ENCODE results near the gene SMPDL3B. TPM values are rescaled to one million over a fixed set of nuclear protein-coding genes. Genes with fewer than 3 reads are reported as not detected.

Gene SMPDL3B
- total and polyA plus RNA-seq, 2 of the 4 experiments (the other 2 are of a cell fraction) = not detected

DNA sequence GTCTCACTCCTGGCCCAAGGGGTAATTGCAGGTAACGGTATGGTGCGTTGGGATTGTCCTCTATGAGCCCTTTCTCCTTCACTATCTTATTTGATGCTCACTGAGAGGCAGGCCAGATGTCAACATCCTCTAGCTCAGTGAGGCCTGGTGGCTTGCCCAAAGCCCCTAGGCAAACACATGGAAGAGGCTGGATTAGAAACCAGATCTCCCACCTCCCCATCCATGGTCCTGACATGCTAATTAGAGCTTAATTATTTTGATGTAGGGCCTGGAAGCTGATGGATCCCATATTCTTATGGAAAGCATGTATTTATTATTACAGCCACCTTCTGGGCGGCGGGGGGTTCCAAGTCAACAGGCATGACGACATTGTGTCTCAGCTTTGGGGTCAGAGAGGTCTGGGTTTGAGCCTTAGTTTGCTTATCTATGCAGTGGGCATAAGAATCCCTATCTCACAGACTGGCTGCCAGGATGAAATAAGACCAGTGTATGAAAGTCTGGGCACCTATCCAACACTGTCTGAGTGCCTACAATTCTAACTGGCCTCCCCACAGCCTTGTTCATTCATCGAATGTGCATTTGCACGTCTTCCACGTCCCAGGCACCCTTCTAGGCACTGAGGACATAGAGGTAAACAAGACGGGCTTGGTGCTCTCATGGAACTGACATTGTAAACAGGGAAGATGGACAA is 6.2 kb downstream of the SMPDL3B start:
- no peak overlapping the region for H3K18ac ChIP-seq (ENCODE audit: low read depth, low read length)
- no peak overlapping the region for H3K23ac ChIP-seq (ENCODE audit: low read depth, low read length)
- H2AFZ ChIP-seq (replicated peaks; ENCODE audit: low read length, poor library complexity) = no peak overlapping the region
- WGBS, 2 experiments (ENCODE audit: extremely low coverage in 2 of 2, insufficient read length in 1 of 2) = 38% methylated on average over 1 of the region's 9 CpGs; no CpG with 5 or more reads in 1 of the 2 experiments
- dilution Hi-C loops (cut with HindIII; ENCODE audit: low sequenced_read_pairs, unreplicated experiment) (no loop called here), in situ Hi-C loops (cut with MboI; ENCODE audit: low sequenced_read_pairs) (no loop called here), intact Hi-C loops (cut with micrococcal nuclease) (no loop called here)
- peaks cover 15% of the 10 kb centered on the region for H3K27me3 ChIP-seq (ENCODE audit: control insufficient read depth, insufficient read depth, low read length)
- H3K79me1 ChIP-seq (ENCODE audit: low read depth in 1 of 2, low read length in 2 of 2) = no peaks in the 10 kb centered on the region
- H3K4me2 ChIP-seq (ENCODE audit: low read depth, low read length) = no peak overlapping the region
- no peaks in the 10 kb centered on the region for H3K9me1 ChIP-seq (ENCODE audit: insufficient read depth, low read length)
- no peaks in the 10 kb centered on the region for H3K36me3 ChIP-seq (ENCODE audit: control insufficient read depth, insufficient read depth, low read length)
- H3K4me3 ChIP-seq (ENCODE audit: insufficient read depth, low read depth, low read length) = no peak overlapping the region
- DNase-seq = no peak
- H2BK15ac ChIP-seq (ENCODE audit: low read depth, low read length) = no peak overlapping the region
- no peak overlapping the region for H2AK9ac ChIP-seq (replicated peaks; ENCODE audit: low read depth, low read length, poor library complexity)
- no peak overlapping the region for H4K5ac ChIP-seq (ENCODE audit: low read depth, low read length)
- ChIA-PET CTCF (interaction anchor here (1.0 to 1.1 kb wide), 4 partner anchors 9 to 83 kb away, joined by 3 to 5 read pairs (median 3); no protein-coding TSS in a partner anchor), POLR2A (ENCODE audit: unreplicated experiment) (no interaction called here)
- BruUV-seq (replicated peaks) = no TSS peak
- no peak overlapping the region for H2AK5ac ChIP-seq (ENCODE audit: low read depth, low read length)
- H3K56ac ChIP-seq (ENCODE audit: extremely low read depth, insufficient read depth, low read length) = no peak overlapping the region
- H3K9ac ChIP-seq (ENCODE audit: low read depth, low read length) = no peak overlapping the region
- no peak for ATAC-seq (ENCODE audit: low read depth)
- no peak for TF ChIP-seq BHLHE40 (IDR thresholded peaks at IDR 0.05; ENCODE audit: low read depth, low read length)
- TF ChIP-seq MAZ (IDR thresholded peaks at IDR 0.05; ENCODE audit: borderline replicate concordance, low read depth, low read length) = no peak
- TF ChIP-seq RCOR1 (IDR thresholded peaks at IDR 0.05; ENCODE audit: insufficient replicate concordance, low read length) = no peak
- TF ChIP-seq RFX5 (IDR thresholded peaks at IDR 0.05; ENCODE audit: low read depth, low read length) = no peak
- no peak for TF ChIP-seq CEBPB (IDR thresholded peaks at IDR 0.05; ENCODE audit: low read depth, low read length)
- no peak for TF ChIP-seq POLR2A (IDR thresholded peaks at IDR 0.05; ENCODE audit: low read depth, low read length)
- TF ChIP-seq, protein P1, sequence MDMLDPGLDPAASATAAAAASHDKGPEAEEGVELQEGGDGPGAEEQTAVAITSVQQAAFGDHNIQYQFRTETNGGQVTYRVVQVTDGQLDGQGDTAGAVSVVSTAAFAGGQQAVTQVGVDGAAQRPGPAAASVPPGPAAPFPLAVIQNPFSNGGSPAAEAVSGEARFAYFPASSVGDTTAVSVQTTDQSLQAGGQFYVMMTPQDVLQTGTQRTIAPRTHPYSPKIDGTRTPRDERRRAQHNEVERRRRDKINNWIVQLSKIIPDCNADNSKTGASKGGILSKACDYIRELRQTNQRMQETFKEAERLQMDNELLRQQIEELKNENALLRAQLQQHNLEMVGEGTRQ (IDR thresholded peaks at IDR 0.05; ENCODE audit: low read depth, low read length) = no peak
- no peak for TF ChIP-seq RAD21 (IDR thresholded peaks at IDR 0.05; ENCODE audit: low read length)
- TF ChIP-seq, protein P2, sequence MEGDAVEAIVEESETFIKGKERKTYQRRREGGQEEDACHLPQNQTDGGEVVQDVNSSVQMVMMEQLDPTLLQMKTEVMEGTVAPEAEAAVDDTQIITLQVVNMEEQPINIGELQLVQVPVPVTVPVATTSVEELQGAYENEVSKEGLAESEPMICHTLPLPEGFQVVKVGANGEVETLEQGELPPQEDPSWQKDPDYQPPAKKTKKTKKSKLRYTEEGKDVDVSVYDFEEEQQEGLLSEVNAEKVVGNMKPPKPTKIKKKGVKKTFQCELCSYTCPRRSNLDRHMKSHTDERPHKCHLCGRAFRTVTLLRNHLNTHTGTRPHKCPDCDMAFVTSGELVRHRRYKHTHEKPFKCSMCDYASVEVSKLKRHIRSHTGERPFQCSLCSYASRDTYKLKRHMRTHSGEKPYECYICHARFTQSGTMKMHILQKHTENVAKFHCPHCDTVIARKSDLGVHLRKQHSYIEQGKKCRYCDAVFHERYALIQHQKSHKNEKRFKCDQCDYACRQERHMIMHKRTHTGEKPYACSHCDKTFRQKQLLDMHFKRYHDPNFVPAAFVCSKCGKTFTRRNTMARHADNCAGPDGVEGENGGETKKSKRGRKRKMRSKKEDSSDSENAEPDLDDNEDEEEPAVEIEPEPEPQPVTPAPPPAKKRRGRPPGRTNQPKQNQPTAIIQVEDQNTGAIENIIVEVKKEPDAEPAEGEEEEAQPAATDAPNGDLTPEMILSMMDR (conservative IDR thresholded peaks at IDR 0.05; ENCODE audit: low read depth, low read length) = no peak
- no peak for TF ChIP-seq MAFK (IDR thresholded peaks at IDR 0.05; ENCODE audit: low read depth, low read length)
- no peak for TF ChIP-seq NFE2L2 (IDR thresholded peaks at IDR 0.05; ENCODE audit: low read depth, low read length)
- TF ChIP-seq FOS (IDR thresholded peaks at IDR 0.05; ENCODE audit: low read depth, low read length) = no peak
- no peak for TF ChIP-seq SMC3 (IDR thresholded peaks at IDR 0.05; ENCODE audit: low read depth, low read length)
- TF ChIP-seq CHD1 (IDR thresholded peaks at IDR 0.05; ENCODE audit: low read depth, low read length) = no peak
- no peaks in the 10 kb centered on the region for H3K4me1 ChIP-seq (ENCODE audit: control insufficient read depth, insufficient read depth, low read length)
- H4K8ac ChIP-seq (ENCODE audit: low read depth in 2 of 2, low read length in 2 of 2) = no peak overlapping the region
- H4K20me1 ChIP-seq (ENCODE audit: insufficient read depth, low read length) = no peaks in the 10 kb centered on the region
- no peak overlapping the region for H3K14ac ChIP-seq (replicated peaks; ENCODE audit: low read depth, low read length)
- no peak overlapping the region for H4K91ac ChIP-seq (ENCODE audit: insufficient read depth, low read depth, low read length)
- H3K4ac ChIP-seq (ENCODE audit: low read depth, low read length) = no peak overlapping the region
- no peak overlapping the region for H2BK5ac ChIP-seq (ENCODE audit: low read depth, low read length, poor library complexity, severe bottlenecking)
- H3K27ac ChIP-seq (ENCODE audit: insufficient read depth, low read length) = no peak overlapping the region
- no peak overlapping the region for H2BK120ac ChIP-seq (ENCODE audit: low read depth, low read length)
- no peak overlapping the region for H2BK20ac ChIP-seq (ENCODE audit: low read depth, low read length)
- H3K9me3 ChIP-seq (ENCODE audit: control insufficient read depth, insufficient read depth, low read length) = no peaks in the 10 kb centered on the region

Data from IMR-90 (cell line).